Epithelial cell of esophagus (primary cell): ENCODE measurements around the gene C1QTNF5.

Source experiments
- DNase-seq: peaks from one replicate; pipeline ENCODE4 v3.0.0; 2010; ENCODE audit warnings: low read depth
- H3K4me3 ChIP-seq: 2 replicates; pipeline ENCODE4 v1.5.1; 2011; ENCODE audit warnings: mild to moderate bottlenecking, low read length, control low read depth
- CTCF ChIP-seq: IDR thresholded peaks from 2 replicates; pipeline ENCODE4 v1.5.1; 2011; ENCODE audit warnings: low read depth, mild to moderate bottlenecking, low read length, control low read depth, inconsistent platforms; ENCODE audit not compliant: insufficient read depth; ENCODE audit errors: missing control alignments

Gene C1QTNF5

GRCh38 chr11:119350302-119350701 is 9.6 kb upstream of the C1QTNF5 start:
- no peak for DNase-seq
- no peak for TF ChIP-seq CTCF
- no peak overlapping the region for H3K4me3 ChIP-seq

- no peak for TF ChIP-seq CTCF
- no peak for DNase-seq
- no peak overlapping the region for H3K4me3 ChIP-seq
Measured at GRCh38 chr11:119347940-119348605, 7.4 kb upstream of the C1QTNF5 start.

GRCh38 chr11:119347242-119347641 is 6.6 kb upstream of the C1QTNF5 start:
- TF ChIP-seq CTCF: no peak
- no peak overlapping the region for H3K4me3 ChIP-seq
- no peak for DNase-seq

GRCh38 chr11:119346605-119347004 is 5.9 kb upstream of the C1QTNF5 start, which contains the start of gene MFRP:
TSS of gene MFRP (minus strand) at chr11:119346705. CDS start at chr11:119346513, 192 bp downstream.
- DNase-seq: no peak
- TF ChIP-seq CTCF: no peak
- H3K4me3 ChIP-seq: no peak within 1 kb of the TSS

- no peak for TF ChIP-seq CTCF
- H3K4me3 ChIP-seq: no peak overlapping the region
- DNase-seq: no peak
Measured at GRCh38 chr11:119345685-119346084, 5.0 kb upstream of the C1QTNF5 start.

- H3K4me3 ChIP-seq: no peak overlapping the region
- no peak for TF ChIP-seq CTCF
- DNase-seq: no peak
Measured at GRCh38 chr11:119344291-119345010, 3.8 kb upstream of the C1QTNF5 start.
